ENCODE data around the gene FCN2.

Gene FCN2

GRCh38 chr9:134895567-134895907 is 14.9 kb downstream of the FCN2 start:
- no peak overlapping the region for H3K27ac Mint-ChIP-seq
- peaks cover 4% of the 10 kb centered on the region for H3K27me3 Mint-ChIP-seq (ENCODE audit: low read depth)
- H3K4me3 Mint-ChIP-seq, result no peak overlapping the region
- H3K36me3 Mint-ChIP-seq (ENCODE audit: low read depth), result no peaks in the 10 kb centered on the region
- peaks cover 14% of the 10 kb centered on the region for H3K9me3 Mint-ChIP-seq
- no peaks in the 10 kb centered on the region for H3K4me1 Mint-ChIP-seq (ENCODE audit: low read depth)

GRCh38 chr9:134895908-134896833 is 15.6 kb downstream of the FCN2 start:
- Mint-ChIP-seq H3K36me3 (ENCODE audit: low read depth) (no peaks in the 10 kb centered on the region), H3K27me3 (ENCODE audit: low read depth) (peaks cover 4% of the 10 kb centered on the region), H3K4me3 (no peak overlapping the region), H3K27ac (no peak overlapping the region), H3K4me1 (ENCODE audit: low read depth) (no peaks in the 10 kb centered on the region), H3K9me3 (peaks cover 14% of the 10 kb centered on the region)

DNA sequence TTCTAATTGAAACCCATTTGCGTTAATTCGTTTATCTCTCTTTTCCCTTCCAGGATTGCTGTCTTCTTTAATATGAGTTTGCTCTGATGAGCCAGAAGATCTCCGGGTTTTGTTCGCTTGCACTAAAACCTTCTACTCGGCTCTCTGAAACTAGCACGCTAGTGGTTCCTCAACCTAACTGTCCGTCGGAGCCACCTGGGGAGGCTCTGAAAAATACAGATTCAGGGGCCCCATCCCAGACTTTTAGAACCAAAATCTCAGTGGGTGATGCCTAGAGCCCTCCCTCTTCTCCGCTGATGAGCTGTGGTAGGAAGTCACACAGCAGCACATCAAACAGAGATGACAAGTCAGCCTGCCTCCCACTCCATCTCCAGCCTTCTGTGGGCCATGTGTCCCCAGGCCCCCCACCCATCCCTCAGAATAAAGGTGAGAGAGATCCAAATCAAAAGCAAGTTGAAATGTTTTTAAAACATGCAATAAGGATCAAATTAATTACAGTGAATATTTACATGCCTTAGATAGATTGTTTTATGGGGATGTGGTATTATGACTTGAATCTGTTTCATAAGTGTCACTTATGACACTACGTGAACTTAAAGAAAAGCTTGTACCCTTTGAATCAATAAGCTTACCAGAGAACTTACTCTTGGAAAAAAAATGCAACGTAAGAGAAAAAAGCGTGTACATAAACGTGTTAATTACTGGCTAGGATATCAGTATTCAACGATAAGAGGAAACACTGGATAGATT is 16.4 kb downstream of the FCN2 start:
- Mint-ChIP-seq H3K4me3 (no peak overlapping the region), H3K27ac (no peak overlapping the region), H3K27me3 (ENCODE audit: low read depth) (peaks cover 4% of the 10 kb centered on the region), H3K9me3 (peaks cover 14% of the 10 kb centered on the region), H3K4me1 (ENCODE audit: low read depth) (no peaks in the 10 kb centered on the region), H3K36me3 (ENCODE audit: low read depth) (no peaks in the 10 kb centered on the region)

GRCh38 chr9:134897584-134898170 is 17.1 kb downstream of the FCN2 start:
- Mint-ChIP-seq H3K27me3 (ENCODE audit: low read depth) (peaks cover 5% of the 10 kb centered on the region), H3K9me3 (peaks cover 14% of the 10 kb centered on the region), H3K27ac (no peak overlapping the region), H3K4me1 (ENCODE audit: low read depth) (no peaks in the 10 kb centered on the region), H3K36me3 (ENCODE audit: low read depth) (no peaks in the 10 kb centered on the region), H3K4me3 (no peak overlapping the region)

GRCh38 chr9:134898319-134898718 is 17.7 kb downstream of the FCN2 start:
- H3K4me3 Mint-ChIP-seq, result no peak overlapping the region
- H3K27ac Mint-ChIP-seq, result no peak overlapping the region
- no peaks in the 10 kb centered on the region for H3K36me3 Mint-ChIP-seq (ENCODE audit: low read depth)
- H3K27me3 Mint-ChIP-seq (ENCODE audit: low read depth), result peaks cover 7% of the 10 kb centered on the region
- H3K9me3 Mint-ChIP-seq, result peaks cover 14% of the 10 kb centered on the region
- no peaks in the 10 kb centered on the region for H3K4me1 Mint-ChIP-seq (ENCODE audit: low read depth)

- Mint-ChIP-seq H3K4me3 (no peak overlapping the region), H3K4me1 (ENCODE audit: low read depth) (no peaks in the 10 kb centered on the region), H3K36me3 (ENCODE audit: low read depth) (no peaks in the 10 kb centered on the region), H3K27me3 (ENCODE audit: low read depth) (peaks cover 12% of the 10 kb centered on the region), H3K27ac (no peak overlapping the region), H3K9me3 (peaks cover 14% of the 10 kb centered on the region)
These were observed 18.6 kb downstream of the FCN2 start for GRCh38 chr9:134899168-134899567.

GRCh38 chr9:134899818-134900217 is 19.2 kb downstream of the FCN2 start:
- no peaks in the 10 kb centered on the region for H3K4me1 Mint-ChIP-seq (ENCODE audit: low read depth)
- H3K9me3 Mint-ChIP-seq, result peaks cover 14% of the 10 kb centered on the region
- no peak overlapping the region for H3K4me3 Mint-ChIP-seq
- H3K27ac Mint-ChIP-seq, result no peak overlapping the region
- peaks cover 12% of the 10 kb centered on the region for H3K27me3 Mint-ChIP-seq (ENCODE audit: low read depth)
- no peaks in the 10 kb centered on the region for H3K36me3 Mint-ChIP-seq (ENCODE audit: low read depth)

DNA sequence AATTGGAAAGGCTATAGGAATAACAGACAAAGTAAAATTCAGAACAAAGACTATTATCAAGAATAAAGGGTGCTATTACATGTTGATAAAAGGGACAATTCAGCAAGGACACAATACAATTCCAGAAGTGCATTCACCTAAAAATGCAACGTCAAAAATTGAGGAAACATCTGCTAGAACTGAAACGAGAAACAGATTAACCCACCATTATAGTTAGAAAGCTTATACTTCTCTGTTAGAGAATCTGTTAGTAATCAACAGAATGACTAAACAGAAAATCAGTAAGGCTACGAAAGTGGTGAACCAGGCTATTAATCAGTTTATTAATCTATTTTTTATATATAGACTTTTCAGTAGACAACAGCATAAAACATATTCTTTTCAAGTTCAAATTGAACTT is 22.3 kb downstream of the FCN2 start:
- Mint-ChIP-seq H3K4me3 (no peak overlapping the region), H3K9me3 (peaks cover 14% of the 10 kb centered on the region), H3K27ac (no peak overlapping the region), H3K27me3 (ENCODE audit: low read depth) (peaks cover 12% of the 10 kb centered on the region), H3K4me1 (ENCODE audit: low read depth) (no peaks in the 10 kb centered on the region), H3K36me3 (ENCODE audit: low read depth) (no peaks in the 10 kb centered on the region)

- Mint-ChIP-seq H3K9me3 (no peaks in the 10 kb centered on the region), H3K36me3 (ENCODE audit: low read depth) (no peaks in the 10 kb centered on the region), H3K27ac (no peak overlapping the region), H3K27me3 (ENCODE audit: low read depth) (peaks cover 16% of the 10 kb centered on the region), H3K4me1 (ENCODE audit: low read depth) (no peaks in the 10 kb centered on the region), H3K4me3 (no peak overlapping the region)
These were observed 28.1 kb downstream of the FCN2 start for GRCh38 chr9:134908524-134909309.

DNA sequence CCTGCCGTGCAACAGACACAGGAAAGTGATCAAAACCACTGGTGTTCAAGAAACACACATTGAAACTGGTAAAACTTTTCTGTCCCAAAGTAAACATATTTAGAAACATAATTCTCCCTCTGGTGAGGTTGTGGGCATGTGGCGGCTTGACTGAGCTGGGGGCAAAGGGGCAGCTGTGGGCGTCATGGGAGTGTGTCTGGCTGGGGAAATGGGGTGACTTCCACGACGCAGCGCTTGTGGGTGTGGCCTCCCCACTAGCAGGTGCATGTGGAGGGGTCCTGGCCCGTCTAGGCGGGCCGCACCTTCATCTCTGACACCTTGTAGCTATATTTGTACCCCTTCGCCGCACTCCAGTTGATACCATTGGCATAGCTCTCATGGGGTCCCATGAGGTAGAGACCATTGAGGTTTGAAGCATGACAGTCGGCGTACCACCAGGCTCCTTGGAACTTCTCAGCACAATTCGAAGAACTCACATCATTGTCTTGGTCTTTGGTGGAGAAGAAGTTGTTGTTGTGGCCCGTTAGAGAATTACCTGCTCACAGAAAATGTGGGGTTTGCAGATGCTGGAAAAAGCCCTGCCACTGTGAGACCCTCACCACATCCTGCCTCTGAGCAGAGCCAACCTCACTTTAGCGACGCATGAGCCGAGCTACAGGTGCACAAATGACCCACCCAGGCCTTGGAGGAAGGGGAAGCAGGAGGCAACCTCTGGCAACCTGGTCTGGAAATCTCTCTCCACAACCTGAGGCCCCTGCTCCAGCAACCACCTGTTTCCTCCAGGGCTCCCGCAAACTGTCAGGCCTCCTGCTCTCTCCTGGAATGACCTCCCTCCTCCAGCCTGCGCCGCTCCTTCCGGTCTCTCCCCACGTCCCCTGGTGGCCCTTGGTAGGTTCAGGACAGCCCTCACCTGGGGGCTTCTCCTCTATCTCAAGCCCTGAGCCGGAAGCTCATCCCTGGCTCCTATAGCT is 29.2 kb downstream of the FCN2 start:
- Mint-ChIP-seq H3K9me3 (no peaks in the 10 kb centered on the region), H3K36me3 (ENCODE audit: low read depth) (no peaks in the 10 kb centered on the region), H3K27ac (no peak overlapping the region), H3K4me3 (no peak overlapping the region), H3K27me3 (ENCODE audit: low read depth) (peaks cover 14% of the 10 kb centered on the region), H3K4me1 (ENCODE audit: low read depth) (no peaks in the 10 kb centered on the region)

- Mint-ChIP-seq H3K4me3 (no peak overlapping the region), H3K27me3 (ENCODE audit: low read depth) (peaks cover 14% of the 10 kb centered on the region), H3K9me3 (no peaks in the 10 kb centered on the region), H3K27ac (no peak overlapping the region), H3K4me1 (ENCODE audit: low read depth) (no peaks in the 10 kb centered on the region), H3K36me3 (ENCODE audit: low read depth) (no peaks in the 10 kb centered on the region)
These were observed 31.7 kb downstream of the FCN2 start for GRCh38 chr9:134912126-134912840.

GRCh38 chr9:134913041-134913712 is 32.6 kb downstream of the FCN2 start:
- H3K4me1 Mint-ChIP-seq (ENCODE audit: low read depth), result no peaks in the 10 kb centered on the region

More at GRCh38 chr9:134913041-134913712, 32.6 kb downstream of the FCN2 start:
- no peaks in the 10 kb centered on the region for H3K36me3 Mint-ChIP-seq (ENCODE audit: low read depth)
- H3K27ac Mint-ChIP-seq, result no peak overlapping the region
- H3K27me3 Mint-ChIP-seq (ENCODE audit: low read depth), result peaks cover 14% of the 10 kb centered on the region
- H3K4me3 Mint-ChIP-seq, result no peak overlapping the region
- no peaks in the 10 kb centered on the region for H3K9me3 Mint-ChIP-seq
